ENCODE results near the gene RINT1. TPM values are rescaled to one million over a fixed set of nuclear protein-coding genes. Genes with fewer than 3 reads are reported as not detected.

The RINT1 gene
- total RNA-seq, 4 donors from 2014 or later, result 7.8 to 17.1 (median 16.1) TPM

GRCh38 chr7:105493923-105494315, 38.1 kb upstream of the RINT1 start:
- Histone ChIP-seq H3K27ac (peak overlapping the region in 1 of 4 donors; percentile 21), H3K4me3 (peak overlapping the region in 1 of 4 donors; percentile 19), H3K36me3 (peaks cover 0 to 6% (median 0%) of the 10 kb centered on the region in 3 donors), H3K4me1 (peaks cover 0 to 14% (median 0%) of the 10 kb centered on the region in 3 donors), H3K9me3 (no peaks in the 10 kb centered on the region), H3K27me3 (no peaks in the 10 kb centered on the region)
- DNase-seq, result no peak
- intact Hi-C loops (cut with DNase I), result no loop called here
- 74 to 90% methylated on average over 5 of the region's 5 CpGs for WGBS, 2 donors
- TF ChIP-seq CTCF (IDR thresholded peaks at IDR 0.05), result no peak
- no peak for TF ChIP-seq POLR2A (IDR thresholded peaks at IDR 0.05)

GRCh38 chr7:105496521-105496920, 35.5 kb upstream of the RINT1 start:
- 37 to 45% methylated on average over 2 of the region's 2 CpGs for WGBS, 2 donors
- H3K36me3 ChIP-seq, result peaks cover 0 to 32% (median 0%) of the 10 kb centered on the region in 3 donors
- H3K4me1 ChIP-seq, result peaks cover 0 to 14% (median 0%) of the 10 kb centered on the region in 3 donors
- H3K4me3 ChIP-seq, result no peak overlapping the region
- intact Hi-C loops (cut with DNase I), result no loop called here
- no peak overlapping the region for H3K27ac ChIP-seq
- TF ChIP-seq POLR2A (IDR thresholded peaks at IDR 0.05) (no peak), CTCF (IDR thresholded peaks at IDR 0.05) (no peak)
- H3K27me3 ChIP-seq, result no peaks in the 10 kb centered on the region
- DNase-seq, result no peak
- no peaks in the 10 kb centered on the region for H3K9me3 ChIP-seq

GRCh38 chr7:105497016-105497415, 35.0 kb upstream of the RINT1 start:
- WGBS, 2 donors, result 37 to 57% methylated on average over 5 of the region's 5 CpGs
- DNase-seq, result no peak
- intact Hi-C loops (cut with DNase I), result no loop called here
- Histone ChIP-seq H3K36me3 (peaks cover 0 to 37% (median under 1%) of the 10 kb centered on the region in 3 donors), H3K4me1 (peaks cover 0 to 14% (median 0%) of the 10 kb centered on the region in 3 donors), H3K27ac (no peak overlapping the region), H3K4me3 (no peak overlapping the region), H3K9me3 (no peaks in the 10 kb centered on the region), H3K27me3 (no peaks in the 10 kb centered on the region)
- TF ChIP-seq CTCF (IDR thresholded peaks at IDR 0.05) (no peak), POLR2A (IDR thresholded peaks at IDR 0.05) (no peak)

DNA sequence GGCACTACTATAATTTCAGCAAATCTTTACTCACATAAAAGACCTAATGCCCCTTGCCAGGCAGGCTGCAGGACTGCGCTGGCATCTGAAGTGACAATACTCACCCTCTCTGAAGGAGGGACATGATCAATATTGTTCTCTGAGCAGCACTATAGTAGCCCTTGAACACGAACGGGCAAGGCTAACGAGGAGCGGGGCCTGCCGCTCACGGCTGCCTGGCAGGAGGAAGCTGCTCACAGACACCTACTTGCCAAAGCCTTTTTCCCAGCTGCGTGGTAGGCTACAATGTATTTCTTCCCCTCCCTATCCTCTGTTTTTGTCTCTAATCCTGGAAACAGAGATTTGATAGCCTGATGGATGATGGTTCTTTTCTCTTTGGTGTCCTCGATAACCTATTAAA, 29.8 kb upstream of the RINT1 start:
- no peaks in the 10 kb centered on the region for H3K27me3 ChIP-seq
- H3K9me3 ChIP-seq, result no peaks in the 10 kb centered on the region
- TF ChIP-seq POLR2A (IDR thresholded peaks at IDR 0.05), result no peak
- no peak for TF ChIP-seq CTCF (IDR thresholded peaks at IDR 0.05)
- intact Hi-C loops (cut with DNase I), result no loop called here
- peaks cover 0 to 3% (median 0%) of the 10 kb centered on the region in 3 donors for H3K4me1 ChIP-seq
- WGBS, 2 donors, result 93 to 98% methylated on average over 7 to 9 of the region's 9 CpGs
- no peak overlapping the region for H3K4me3 ChIP-seq
- no peak overlapping the region for H3K27ac ChIP-seq
- no peak for DNase-seq
- H3K36me3 ChIP-seq, result peaks cover under 1 to 87% (median 12%) of the 10 kb centered on the region in 3 donors

DNA sequence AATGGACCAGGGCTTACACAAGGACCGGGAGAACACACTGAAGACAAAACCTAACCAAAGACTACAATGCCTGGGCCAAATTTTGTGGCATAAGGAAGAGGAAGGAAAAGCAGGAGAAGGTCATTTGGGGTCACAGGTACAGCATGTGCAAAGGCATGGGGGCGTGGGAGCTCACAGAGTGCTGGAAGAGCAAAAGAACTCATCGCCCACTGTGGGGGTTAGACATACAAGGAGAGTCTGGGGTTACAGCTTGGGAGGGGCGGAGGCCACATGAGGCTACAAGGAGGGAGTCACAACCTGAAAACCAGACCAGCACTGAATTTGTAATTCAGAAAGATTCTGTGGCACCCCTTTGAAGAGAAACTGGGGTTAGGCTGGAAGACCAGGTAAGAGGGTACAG, 19.6 kb upstream of the RINT1 start:
- Histone ChIP-seq H3K9me3 (no peaks in the 10 kb centered on the region), H3K27ac (no peak overlapping the region), H3K36me3 (peaks cover 0 to 11% (median 4%) of the 10 kb centered on the region in 3 donors), H3K4me1 (no peaks in the 10 kb centered on the region), H3K27me3 (no peaks in the 10 kb centered on the region), H3K4me3 (no peak overlapping the region)
- no peak for DNase-seq
- intact Hi-C loops (cut with DNase I), result no loop called here
- TF ChIP-seq POLR2A (IDR thresholded peaks at IDR 0.05), result no peak
- TF ChIP-seq CTCF (IDR thresholded peaks at IDR 0.05), result no peak
- WGBS, 2 donors, result 70 to 85% methylated on average over 4 of the region's 4 CpGs

All from esophagus squamous epithelium (tissue), 5 donors.